HG02678 (cell line): Measurements from ENCODE around the gene CIZ1.
"Not testable (repeated sequence)": the region's sequence is repeated elsewhere in the genome, so short reads cannot be mapped to it uniquely, and the experiment has no call there.

Experiments used
- ATAC-seq: cut with Tn5 transposase; IDR thresholded peaks from one replicate; pipeline ENCODE4 v1.9.1; 2021; ENCODE audit warnings: mild to moderate bottlenecking, moderate library complexity; ENCODE audit not compliant: unreplicated experiment

Gene CIZ1

GRCh38 chr9:128192601-128193371, 1.4 kb upstream of the CIZ1 start:
- ATAC-seq: no peak

DNA sequence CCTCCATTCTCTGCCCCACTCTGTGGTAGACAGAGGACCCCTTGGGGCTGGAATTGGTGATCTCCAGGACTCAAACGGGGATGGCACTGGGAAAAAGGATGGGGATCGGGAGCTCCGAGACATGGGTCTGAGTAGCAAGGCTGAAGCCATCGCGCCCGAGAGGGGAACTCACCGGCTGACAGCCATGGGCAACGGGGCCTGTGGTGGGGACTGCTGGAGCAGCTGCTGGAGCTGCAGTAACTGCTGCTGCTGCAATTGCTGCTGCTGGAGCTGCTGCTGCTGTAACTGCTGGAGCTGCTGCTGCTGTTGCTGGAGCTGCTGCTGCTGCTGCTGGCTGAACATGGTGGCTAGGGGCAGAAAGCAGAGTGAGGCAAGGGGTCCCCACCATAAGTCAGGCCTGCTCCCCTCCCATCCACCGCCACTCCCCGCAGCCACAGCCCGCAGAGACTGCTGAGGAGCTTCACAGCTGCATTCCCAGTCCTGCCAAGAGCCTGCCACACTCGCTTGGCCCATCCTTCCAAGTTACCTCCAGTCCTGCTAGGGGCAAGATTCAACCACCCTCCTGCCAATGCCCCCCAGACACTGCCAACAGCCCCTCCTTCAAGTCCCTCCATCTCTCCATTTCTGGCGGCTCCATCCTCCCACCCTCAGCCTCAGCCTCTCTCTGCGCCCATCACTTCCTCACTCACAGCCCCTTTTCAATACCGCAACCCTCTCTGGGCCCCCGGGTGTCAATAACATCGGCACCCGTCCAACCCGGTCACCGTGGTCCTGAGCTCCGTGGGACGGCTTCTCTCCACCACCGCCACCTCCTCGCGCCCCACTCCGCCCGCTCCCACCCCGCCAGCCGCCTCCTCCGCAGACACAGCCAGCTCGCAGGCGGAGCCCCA, 611 bp downstream of the CIZ1 start:
- no peak for ATAC-seq

DNA sequence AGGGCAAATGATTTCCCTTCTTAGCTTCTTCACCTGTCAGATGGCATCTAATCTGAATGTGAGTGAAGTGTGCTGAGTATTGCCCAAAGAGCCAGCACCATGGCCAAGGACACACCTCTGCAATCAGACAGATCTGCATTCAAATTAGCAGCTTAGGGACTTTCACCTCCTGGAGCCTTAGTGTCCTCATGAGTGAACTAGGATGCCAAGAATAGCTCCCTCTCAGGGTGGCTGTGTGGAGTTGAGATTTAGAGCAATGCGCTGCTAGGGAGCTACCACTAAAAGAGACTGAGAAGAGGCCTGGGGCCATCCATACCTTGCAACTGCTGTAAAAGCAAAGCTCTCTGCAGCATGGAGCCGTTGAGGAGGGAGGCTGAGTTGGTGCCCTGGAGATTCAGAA, 1.4 kb downstream of the CIZ1 start:
- ATAC-seq: no peak

GRCh38 chr9:128188209-128188608, 3.2 kb downstream of the CIZ1 start:
- no peak for ATAC-seq

DNA sequence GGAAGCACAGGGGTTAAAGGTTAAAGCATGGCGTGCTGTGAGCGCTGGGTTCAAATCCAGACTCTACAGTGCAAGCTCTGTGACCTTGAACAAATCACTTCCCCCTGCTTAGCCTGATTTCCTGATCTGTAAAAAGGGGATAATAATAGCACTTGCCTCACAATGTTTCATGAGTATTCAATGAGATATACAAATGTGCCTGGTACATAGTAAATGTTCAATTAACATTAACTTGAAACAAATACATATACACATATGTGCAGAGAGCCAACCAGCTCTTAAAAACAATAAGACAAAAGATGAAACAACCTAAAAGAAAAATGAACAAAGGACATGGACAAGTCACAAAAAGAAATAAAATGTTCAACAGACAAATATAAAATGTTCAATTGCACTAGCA, 4.0 kb downstream of the CIZ1 start:
- no peak for ATAC-seq

DNA sequence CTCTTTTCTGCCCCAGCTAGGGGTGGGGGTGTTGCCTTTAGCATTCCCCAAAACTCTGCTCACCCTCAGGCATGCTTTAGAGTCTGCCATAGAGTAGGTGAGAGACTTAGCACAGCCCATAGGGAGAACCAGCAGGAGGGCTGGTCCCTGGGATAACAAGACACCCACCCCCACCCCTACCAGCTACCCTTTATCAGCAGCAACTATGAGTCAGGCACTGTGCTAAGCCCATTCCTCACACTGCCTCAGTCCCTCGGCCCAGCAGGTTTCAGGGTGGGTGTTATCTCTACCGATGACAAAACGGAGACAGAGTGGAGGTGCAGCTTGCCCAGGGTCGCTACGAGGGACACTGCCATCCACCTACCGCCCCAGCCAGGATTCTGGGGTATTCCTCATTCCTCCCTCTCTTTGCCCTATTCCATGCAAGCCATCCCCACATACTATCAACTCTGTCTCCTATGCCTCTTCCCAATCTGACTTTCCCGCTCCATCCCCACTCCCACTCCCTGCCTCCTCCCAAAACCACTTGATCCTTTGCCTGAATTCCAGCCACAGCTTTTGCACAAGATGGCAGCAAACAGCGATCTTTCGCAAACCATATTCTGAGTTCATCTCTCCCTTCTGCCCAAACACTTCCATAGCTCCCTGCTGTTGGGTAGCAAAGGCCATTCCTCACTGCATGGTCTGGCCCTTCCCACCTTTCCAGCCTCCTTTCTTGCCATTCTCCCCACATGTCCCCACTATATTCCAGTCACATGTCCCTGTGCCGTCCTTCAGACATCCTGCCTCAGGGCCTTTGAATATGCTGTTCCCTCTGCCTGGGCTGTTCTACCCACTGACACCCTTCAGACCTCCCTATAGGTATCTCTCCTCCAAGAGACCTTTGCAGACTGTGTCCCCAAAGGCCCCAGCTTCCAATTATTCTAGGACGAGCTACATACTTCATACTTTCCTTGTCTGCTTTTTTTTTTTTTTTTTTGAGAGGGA, 5.1 kb downstream of the CIZ1 start:
- ATAC-seq: no peak

DNA sequence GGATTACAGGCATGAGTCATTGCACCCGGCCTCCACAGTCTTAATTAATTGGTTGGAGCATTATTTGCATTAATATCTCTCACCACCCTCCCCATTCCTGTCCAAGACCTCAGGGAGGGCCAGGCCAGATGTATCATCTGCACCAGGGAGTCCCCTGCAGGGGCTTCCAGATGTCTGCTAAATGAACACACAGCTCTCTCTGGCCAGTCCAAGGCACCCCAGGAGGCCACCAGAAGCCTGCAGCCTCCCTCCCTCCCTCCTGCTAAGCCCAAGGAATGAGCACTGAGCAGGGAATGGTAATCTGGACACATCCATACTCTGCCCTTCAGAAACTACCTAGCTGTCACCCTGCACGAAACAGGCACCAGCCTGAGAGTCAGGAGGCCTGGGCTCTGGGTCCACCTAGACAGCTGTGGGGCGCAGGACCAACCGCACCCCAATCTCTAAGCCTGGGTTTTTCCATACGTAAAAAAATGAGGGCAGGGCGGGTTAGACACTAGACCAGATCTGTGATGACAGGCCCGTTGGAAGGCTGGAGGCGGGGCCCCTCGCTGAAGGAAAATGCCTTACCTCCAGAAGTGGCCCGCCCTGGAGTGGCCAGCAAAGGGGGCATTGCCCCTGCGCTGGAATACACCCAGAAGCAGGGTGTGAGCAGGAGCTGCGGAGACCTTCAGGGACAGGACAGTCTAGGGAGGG, 8.3 kb downstream of the CIZ1 start:
- no peak for ATAC-seq

DNA sequence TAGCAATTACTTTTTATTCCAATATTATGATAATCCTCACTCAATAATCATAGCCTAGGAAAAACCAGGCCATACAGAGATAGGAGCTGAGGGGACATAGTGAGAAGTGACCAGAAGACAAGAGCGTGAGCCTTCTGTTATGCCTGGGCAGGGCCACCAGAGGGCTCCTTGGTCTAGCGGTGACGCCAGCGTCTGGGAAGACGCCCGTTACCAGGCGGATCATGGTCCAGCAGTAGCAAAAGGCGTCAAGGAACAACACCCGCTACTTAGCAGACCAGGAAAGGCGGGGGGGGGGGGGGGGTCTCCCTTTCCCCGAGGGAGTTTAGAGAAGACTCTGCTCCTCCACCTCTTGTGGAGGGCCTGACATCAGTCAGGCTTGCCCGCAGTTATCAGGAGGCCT, 9.9 kb downstream of the CIZ1 start:
- ATAC-seq: not testable (repeated sequence)

- no peak for ATAC-seq
These were observed 10.9 kb downstream of the CIZ1 start for GRCh38 chr9:128180447-128180846.

DNA sequence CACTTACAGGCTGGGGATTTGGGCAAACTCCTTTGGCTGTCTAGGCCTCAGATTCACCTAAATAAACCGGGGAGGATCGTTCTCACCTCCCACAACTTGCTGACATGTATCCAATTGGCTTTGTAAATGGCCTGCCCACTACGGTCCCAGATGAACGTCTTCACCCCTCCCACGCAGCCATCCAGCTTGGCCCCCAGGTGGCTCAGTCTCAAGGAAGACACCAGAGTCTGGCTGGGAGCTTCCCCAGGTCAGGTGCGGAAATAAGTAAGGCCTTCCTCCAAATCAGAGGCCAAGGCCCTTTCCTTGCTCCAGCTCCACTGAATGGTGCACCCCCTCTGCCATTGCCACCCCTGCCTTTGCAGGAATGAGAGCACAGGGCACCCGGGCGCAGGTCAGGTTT, 11.4 kb downstream of the CIZ1 start:
- no peak for ATAC-seq

DNA sequence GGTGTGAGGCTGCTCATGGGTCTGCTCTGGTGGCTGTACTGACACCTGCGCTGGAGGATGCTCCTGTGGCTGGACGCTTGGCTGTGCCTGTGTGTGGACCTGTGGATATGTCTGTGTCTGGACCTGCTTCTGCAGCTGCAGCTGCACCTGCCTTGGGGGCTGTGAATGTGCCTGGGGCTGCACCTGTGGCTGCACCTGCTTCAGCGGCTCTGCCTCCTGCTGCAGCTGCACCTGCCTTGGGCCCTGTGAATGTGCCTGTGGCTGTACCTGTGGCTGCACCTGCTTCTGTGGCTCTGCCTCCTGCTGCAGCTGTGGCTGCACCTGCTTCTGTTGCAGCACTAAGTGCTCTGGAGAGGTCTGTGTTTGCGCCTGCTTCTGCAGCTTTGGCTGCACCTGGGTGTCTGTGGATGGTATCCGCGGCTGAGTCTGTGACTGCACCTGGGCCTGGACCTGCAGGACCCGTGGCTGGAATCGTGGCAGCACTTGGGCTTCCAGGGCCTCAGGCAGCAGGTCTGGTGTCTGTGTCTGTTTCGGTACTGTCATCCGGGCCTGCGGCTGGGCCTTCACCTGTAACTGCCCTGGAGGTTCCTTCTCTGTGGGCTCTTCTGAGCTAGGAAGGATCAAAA, 12.5 kb downstream of the CIZ1 start:
- ATAC-seq: no peak

GRCh38 chr9:128175726-128176125, 15.6 kb downstream of the CIZ1 start:
- no peak for ATAC-seq

- no peak for ATAC-seq
These were observed 16.2 kb downstream of the CIZ1 start for GRCh38 chr9:128175102-128175563.

DNA sequence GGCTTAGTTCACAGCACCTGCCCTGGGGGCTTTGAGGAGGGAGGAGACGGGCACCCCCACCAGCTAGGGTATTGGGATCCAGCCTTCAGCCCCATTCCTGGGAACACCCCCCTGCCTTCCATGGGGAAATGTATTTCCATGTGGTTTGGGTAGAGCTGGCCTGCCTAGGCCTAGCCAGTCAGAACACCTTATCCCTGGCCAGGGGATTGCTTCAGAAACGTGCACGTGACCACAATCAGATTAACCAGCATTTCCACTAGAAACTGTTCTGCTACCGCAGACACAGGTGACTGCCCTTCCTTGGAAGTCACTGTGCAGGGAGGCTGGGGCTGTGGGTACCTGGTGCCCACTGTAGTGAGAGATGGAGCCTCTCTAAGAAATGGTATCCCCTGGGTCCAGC, 17.3 kb downstream of the CIZ1 start:
- ATAC-seq: no peak

- ATAC-seq: no peak
These were observed 21.4 kb downstream of the CIZ1 start for GRCh38 chr9:128169925-128170324.

GRCh38 chr9:128169492-128169891, 21.9 kb downstream of the CIZ1 start:
- no peak for ATAC-seq

GRCh38 chr9:128168731-128169308, 22.6 kb downstream of the CIZ1 start:
- ATAC-seq: no peak

DNA sequence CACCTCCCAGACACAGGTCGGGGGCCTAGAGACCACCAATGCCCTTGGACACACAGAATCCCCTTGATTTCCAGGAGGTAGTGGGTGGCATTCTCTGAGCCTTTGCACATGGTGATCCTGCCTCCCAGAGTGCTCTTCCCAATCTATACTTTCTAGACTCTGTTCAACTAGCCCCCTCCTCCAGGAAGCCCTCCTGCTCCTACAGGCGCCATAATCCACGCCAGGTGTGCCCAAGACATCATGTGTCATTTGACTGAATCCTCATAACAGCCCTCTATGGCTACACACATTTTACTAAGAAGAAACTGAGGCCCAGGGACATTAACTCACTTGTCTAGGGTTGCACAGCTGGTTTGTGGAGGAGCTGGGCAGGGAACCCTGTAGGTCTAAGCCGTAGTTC, 24.2 kb downstream of the CIZ1 start:
- ATAC-seq: no peak

DNA sequence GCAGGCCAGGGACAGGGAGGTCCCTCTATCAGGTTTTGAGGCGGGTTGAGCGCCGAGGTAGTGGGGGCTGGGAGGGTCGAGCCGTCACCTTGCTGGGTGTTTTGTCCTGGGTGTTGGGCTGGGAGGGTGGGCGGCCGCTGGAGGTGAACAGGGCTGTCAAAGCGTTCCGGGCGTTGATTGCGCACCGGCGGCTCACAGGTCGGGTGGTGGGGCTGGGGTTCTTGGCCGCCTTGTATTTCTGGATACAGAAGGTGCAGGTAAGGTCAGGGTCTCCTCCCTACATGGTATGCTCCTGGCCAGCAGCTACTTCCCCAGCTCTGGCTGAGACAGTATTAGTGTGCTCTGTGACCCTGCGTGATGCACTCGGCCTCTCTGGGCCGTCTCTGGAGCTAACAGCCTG, 25.2 kb downstream of the CIZ1 start:
- no peak for ATAC-seq
